ENCODE results near the gene PBX4.
A peak's percentile ranks its signal among the peaks of the same experiment; 100 is the strongest.

Gene PBX4

DNA sequence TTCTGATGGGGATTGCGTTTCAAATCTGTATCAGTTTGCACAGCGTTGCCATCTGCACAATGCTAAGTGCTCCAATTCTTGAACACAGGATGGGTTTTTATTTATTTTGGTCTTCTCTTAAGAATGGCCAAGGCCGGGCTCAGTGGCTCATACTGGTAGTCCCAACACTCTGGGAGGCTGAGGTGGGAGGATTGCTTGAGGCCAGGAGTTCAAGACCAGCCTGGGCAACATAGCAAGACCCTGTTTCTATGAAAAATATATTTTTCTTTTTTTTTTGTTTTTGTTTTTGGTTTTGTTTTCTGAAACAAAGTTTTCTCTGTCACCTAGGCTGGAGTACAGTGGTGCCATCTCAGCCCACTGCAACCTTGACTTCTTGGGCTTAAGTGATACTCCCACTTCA lies 95.3 kb downstream of the PBX4 start:
- DNase-seq, result no peak

DNA sequence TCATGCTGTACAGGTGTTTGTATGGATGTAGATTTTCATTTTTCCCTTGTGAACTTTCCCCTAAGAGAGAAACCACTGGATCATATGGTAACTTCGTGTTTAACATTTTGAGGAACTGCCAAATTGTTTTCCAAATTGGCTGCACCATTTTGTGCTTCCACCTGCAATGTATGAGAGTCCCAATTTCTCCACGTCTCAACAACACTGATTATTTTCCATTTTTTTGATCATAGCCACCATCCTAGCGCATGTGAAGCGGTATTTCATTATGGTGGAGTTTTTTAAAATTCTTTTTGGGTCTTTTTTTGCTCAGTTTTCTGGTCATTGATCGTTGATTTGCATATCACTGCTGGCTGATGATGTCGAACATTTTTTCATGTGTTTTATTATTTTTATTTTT lies 97.5 kb downstream of the PBX4 start:
- no peak for DNase-seq

- no peak for DNase-seq
Observed at GRCh38 chr19:19517235-19517619, 101.3 kb downstream of the PBX4 start.

GRCh38 chr19:19515642-19516519 lies 102.6 kb downstream of the PBX4 start, which contains the start of gene NDUFA13:
Gene NDUFA13, plus strand, starts transcription at chr19:19516225. Its CDS starts 14 bp downstream, at chr19:19516239.
- peak; percentile 86 to 95 (median 89) for DNase-seq

DNA sequence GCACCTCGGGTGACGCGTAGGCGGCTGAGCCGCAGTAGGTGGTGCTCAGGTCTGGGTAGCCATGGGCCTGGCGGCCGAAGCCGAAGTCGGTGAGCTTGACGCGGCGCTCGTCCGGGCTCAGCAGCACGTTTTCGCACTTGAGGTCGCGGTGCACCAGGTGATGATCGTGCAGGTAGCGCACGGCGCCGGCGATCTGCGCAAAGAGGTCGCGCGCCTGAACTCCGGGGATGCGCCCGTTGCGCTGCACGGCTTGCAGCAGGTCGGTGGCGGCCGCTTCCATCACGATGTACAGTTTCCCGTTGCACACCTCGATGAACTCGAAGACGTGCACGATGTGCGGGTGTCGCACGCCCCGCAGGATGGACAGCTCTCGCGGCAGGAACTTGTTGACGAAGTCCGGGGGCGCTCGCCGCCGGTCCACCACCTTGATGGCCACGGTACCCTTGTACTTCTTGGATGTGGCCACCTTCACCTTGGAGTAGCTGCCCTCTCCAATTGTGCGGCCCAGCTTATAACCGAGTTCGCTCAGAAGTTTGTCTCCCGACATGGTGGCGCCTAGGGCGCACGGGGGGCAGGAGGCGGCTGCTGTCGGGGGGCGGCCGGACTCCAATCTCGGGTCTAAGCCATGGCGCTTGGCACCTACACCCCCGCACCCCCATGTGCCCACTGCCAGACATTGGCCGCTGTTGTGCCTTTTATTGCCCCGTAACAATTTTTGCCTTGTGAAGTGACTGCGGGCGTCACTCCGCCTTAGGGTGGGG lies 103.4 kb downstream of the PBX4 start, which contains the start of gene TSSK6:
TSSK6 (minus strand) TSS at position 668 of the 761 bp plus-strand sequence; CDS start at position 547, 121 bp downstream.
- no peak for DNase-seq

DNA sequence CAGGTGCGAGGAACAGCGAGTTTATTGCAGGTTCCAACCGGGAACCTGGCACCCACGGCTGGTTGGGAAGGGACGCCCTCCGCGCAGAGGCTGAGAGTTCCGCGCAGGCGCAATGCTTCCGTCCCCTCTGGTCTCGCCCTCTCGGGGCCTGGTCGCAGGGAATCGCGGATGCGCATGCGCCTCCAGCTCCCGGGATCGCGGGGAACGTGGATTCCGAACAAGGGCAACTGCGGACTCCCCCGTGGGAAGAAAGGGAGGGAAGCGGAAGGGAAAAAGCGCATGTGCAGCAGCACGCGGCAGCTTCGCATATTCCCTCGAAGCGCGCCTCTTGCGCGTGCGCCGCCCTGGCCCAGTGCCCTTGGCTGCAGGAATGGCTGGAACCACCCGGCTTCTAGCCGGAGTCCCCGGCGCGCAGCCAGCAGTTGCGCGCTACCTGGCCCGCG lies 104.3 kb downstream of the PBX4 start:
- DNase-seq, result no peak

DNA sequence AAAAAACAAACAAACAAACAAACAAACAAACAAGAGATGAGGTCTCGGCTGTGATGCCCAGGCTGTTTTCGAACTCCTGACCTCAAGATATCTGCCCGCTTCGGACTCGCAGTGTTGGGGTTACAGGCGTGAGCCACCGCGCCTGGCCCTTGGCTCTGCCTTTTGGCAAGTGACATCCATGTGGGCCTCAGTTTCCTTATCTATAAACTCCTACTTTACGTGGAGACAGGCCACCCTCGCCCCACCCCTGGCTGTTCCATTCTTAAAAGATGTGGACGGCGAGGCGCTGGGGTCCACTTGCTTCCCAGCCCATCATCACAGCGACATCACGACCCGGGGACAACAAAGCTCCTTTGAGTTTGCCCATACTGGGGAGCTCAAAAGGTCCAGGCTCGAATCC lies 104.8 kb downstream of the PBX4 start:
- DNase-seq, result no peak

Measured in NCI-H1417 (cell line).